GM21825 (cell line): Measurements from ENCODE around the gene PLPPR5.
"Not testable (repeated sequence)": the region's sequence is repeated elsewhere in the genome, so short reads cannot be mapped to it uniquely, and the experiment has no call there.

Experiments
- ATAC-seq: cut with Tn5 transposase; IDR thresholded peaks from one replicate; pipeline ENCODE4 v1.9.1; 2021; ENCODE audit warnings: mild to moderate bottlenecking, moderate library complexity; ENCODE audit not compliant: unreplicated experiment

The PLPPR5 gene

GRCh38 chr1:98919652-98920051 lies 85.0 kb downstream of the PLPPR5 start:
- no peak for ATAC-seq

GRCh38 chr1:98919211-98919610 lies 85.5 kb downstream of the PLPPR5 start:
- no peak for ATAC-seq

GRCh38 chr1:98914547-98914946 lies 90.1 kb downstream of the PLPPR5 start:
- no peak for ATAC-seq

GRCh38 chr1:98910827-98911226 lies 93.8 kb downstream of the PLPPR5 start:
- ATAC-seq: no peak

- ATAC-seq: no peak
Measured at GRCh38 chr1:98908980-98909379, 95.7 kb downstream of the PLPPR5 start.

GRCh38 chr1:98906809-98907208 lies 97.9 kb downstream of the PLPPR5 start:
- ATAC-seq: no peak

GRCh38 chr1:98906361-98906760 lies 98.3 kb downstream of the PLPPR5 start:
- no peak for ATAC-seq

- ATAC-seq: no peak
Measured at GRCh38 chr1:98904684-98905083, 100.0 kb downstream of the PLPPR5 start.

- ATAC-seq: no peak
Measured at GRCh38 chr1:98903726-98904125, 100.9 kb downstream of the PLPPR5 start.

GRCh38 chr1:98903261-98903660 lies 101.4 kb downstream of the PLPPR5 start:
- ATAC-seq: no peak

GRCh38 chr1:98898940-98899339 lies 105.7 kb downstream of the PLPPR5 start:
- no peak for ATAC-seq

- no peak for ATAC-seq
Measured at GRCh38 chr1:98897479-98897878, 107.2 kb downstream of the PLPPR5 start.

- no peak for ATAC-seq
Measured at GRCh38 chr1:98896711-98897445, 107.8 kb downstream of the PLPPR5 start.

GRCh38 chr1:98893371-98893770 lies 111.3 kb downstream of the PLPPR5 start:
- no peak for ATAC-seq

GRCh38 chr1:98888869-98889268 lies 115.8 kb downstream of the PLPPR5 start:
- ATAC-seq: no peak

GRCh38 chr1:98887507-98887906 lies 117.2 kb downstream of the PLPPR5 start:
- ATAC-seq: no peak

GRCh38 chr1:98884864-98885263 lies 119.8 kb downstream of the PLPPR5 start:
- no peak for ATAC-seq

GRCh38 chr1:98881901-98882300 lies 122.8 kb downstream of the PLPPR5 start:
- no peak for ATAC-seq

GRCh38 chr1:98881234-98881633 lies 123.4 kb downstream of the PLPPR5 start:
- ATAC-seq: not testable (repeated sequence)

GRCh38 chr1:98874828-98875227 lies 129.8 kb downstream of the PLPPR5 start:
- no peak for ATAC-seq

- ATAC-seq: peak; percentile 99
Measured at GRCh38 chr1:98870959-98871903, 133.4 kb downstream of the PLPPR5 start.

- ATAC-seq: no peak
Measured at GRCh38 chr1:98865796-98866195, 138.9 kb downstream of the PLPPR5 start.
